AG04450 (cell line): ENCODE measurements around the gene MGA. TPM values are rescaled to one million over a fixed set of nuclear protein-coding genes. Genes with fewer than 3 reads are reported as not detected.

ENCODE experiments used
- CTCF ChIA-PET: fragments of 300-600, 350-600 bp; formaldehyde crosslinking; extraction: SDS; loops from one replicate; lab custom pipeline; 2022; ENCODE audit warnings: antibody characterized with exemption, inconsistent platforms; lab: Charles Lee
- POLR2A ChIA-PET: fragments of 350-600 bp; formaldehyde crosslinking; extraction: SDS; loops from one replicate; lab custom pipeline; 2021; ENCODE audit warnings: antibody characterized with exemption, inconsistent platforms; lab: Yijun Ruan, JAX
- DNase-seq: peaks from one replicate; pipeline ENCODE4 v3.0.0-alpha.2; 2011; ENCODE audit warnings: low read depth, low spot score
- H3K27ac ChIP-seq: one replicate; pipeline ENCODE4 v1.5.1; 2012; ENCODE audit warnings: low read depth, low read length, control low read depth
- H3K27me3 ChIP-seq: one replicate; pipeline ENCODE4 v1.6.0; 2012; ENCODE audit warnings: low read length; ENCODE audit not compliant: control insufficient read depth, insufficient read depth
- H3K4me3 ChIP-seq: 2 replicates; pipeline ENCODE4 v1.5.1; 2011; ENCODE audit warnings: mild to moderate bottlenecking, low read depth, low read length, control low read depth
- H3K9me3 ChIP-seq: 2 replicates; pipeline ENCODE4 v1.5.1; 2012; ENCODE audit warnings: low read length; ENCODE audit not compliant: control insufficient read depth, insufficient read depth
- CTCF ChIP-seq: IDR thresholded peaks from 2 replicates; pipeline ENCODE4 v1.5.1; 2011; ENCODE audit warnings: low read depth, low read length, control low read depth, inconsistent platforms
- polyA plus RNA-seq: library from polyadenylated mRNA; depleted of rRNA; stranded (reverse); fragments of >200 nt; gene quantifications from 2 replicates; pipeline ENCODE4 v1.2.3, GENCODE V29; 2011

The MGA gene
- polyA plus RNA-seq, 1 experiment = 9.7 TPM

GRCh38 chr15:41627203-41627602 is 33.0 kb upstream of the MGA start:
- no peaks in the 10 kb centered on the region for H3K27me3 ChIP-seq
- ChIA-PET POLR2A (no interaction called here), CTCF (interaction anchor here (0.6 to 1.4 kb wide), 2 partner anchors 24 to 825 kb away, joined by 3 to 5 read pairs; no protein-coding TSS in a partner anchor)
- no peak overlapping the region for H3K4me3 ChIP-seq
- no peak for DNase-seq
- H3K27ac ChIP-seq = no peak overlapping the region
- no peaks in the 10 kb centered on the region for H3K9me3 ChIP-seq
- TF ChIP-seq CTCF = no peak

- Histone ChIP-seq H3K27ac (no peak overlapping the region), H3K4me3 (no peak overlapping the region), H3K9me3 (no peaks in the 10 kb centered on the region), H3K27me3 (no peaks in the 10 kb centered on the region)
- no peak for DNase-seq
- ChIA-PET POLR2A (no interaction called here), CTCF (interaction anchor here (0.9 kb wide), 1 partner anchor 26 kb away, joined by 3 read pairs; no protein-coding TSS in a partner anchor)
- no peak for TF ChIP-seq CTCF
Measured at GRCh38 chr15:41629463-41629862, 30.7 kb upstream of the MGA start.

DNA sequence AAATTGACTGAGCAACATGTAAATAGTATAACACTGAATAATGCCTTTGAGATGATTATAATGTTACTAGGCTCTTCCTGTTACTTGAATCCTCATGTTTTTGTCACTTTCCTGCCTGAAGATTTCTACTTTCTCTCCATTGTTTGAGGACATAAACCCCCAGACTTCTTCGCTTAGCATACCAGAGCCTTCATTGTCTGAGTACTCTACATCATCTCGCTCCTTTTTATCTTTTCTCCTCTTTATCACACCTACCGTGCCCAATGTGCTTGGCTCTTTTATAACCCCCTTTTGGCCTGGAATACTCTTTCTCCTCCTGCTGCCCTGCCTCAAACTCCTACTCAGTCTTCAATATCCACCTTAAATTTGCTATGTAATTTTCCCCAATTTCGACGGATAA is 30.3 kb upstream of the MGA start:
- Histone ChIP-seq H3K9me3 (no peaks in the 10 kb centered on the region), H3K4me3 (no peak overlapping the region), H3K27me3 (no peaks in the 10 kb centered on the region), H3K27ac (no peak overlapping the region)
- POLR2A ChIA-PET = no interaction called here
- CTCF ChIA-PET = interaction anchor here (0.9 kb wide), 1 partner anchor 26 kb away, joined by 3 read pairs; no protein-coding TSS in a partner anchor
- no peak for TF ChIP-seq CTCF
- no peak for DNase-seq

GRCh38 chr15:41630616-41631217 is 29.5 kb upstream of the MGA start:
- DNase-seq = no peak
- ChIA-PET POLR2A (no interaction called here), CTCF (interaction anchor here (1.7 kb wide), 1 partner anchor 27 kb away, joined by 4 read pairs; no protein-coding TSS in a partner anchor)
- no peak overlapping the region for H3K27ac ChIP-seq
- TF ChIP-seq CTCF = no peak
- no peaks in the 10 kb centered on the region for H3K27me3 ChIP-seq
- no peaks in the 10 kb centered on the region for H3K9me3 ChIP-seq
- H3K4me3 ChIP-seq = no peak overlapping the region

DNA sequence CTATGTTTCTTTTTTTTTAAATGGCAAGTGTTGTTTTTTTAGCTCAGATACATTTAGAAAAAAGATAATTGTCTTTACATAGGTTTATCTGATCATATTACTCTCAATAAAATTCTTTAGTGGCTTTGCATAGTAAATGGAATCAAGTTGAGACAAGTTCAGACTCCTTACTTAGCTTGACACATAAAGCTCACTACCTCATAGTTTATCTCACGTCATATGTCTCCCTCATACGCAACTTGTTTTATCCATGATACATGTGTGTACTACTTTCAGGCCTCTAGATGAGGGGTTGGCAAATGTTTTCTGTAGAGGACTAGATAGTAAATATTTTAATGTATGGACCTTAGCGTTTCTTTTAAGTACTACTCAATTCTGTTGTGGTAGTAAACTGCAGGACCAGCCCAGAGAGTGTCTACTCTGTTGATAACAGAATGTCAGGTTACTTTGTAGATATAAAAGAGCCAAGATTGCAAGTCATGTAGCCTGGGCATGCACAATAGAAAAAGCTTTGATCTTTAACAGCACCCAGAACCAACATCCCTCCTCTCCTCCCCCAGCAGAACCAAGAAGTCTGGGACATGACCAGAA is 28.2 kb upstream of the MGA start:
- H3K27ac ChIP-seq = no peak overlapping the region
- POLR2A ChIA-PET = no interaction called here
- CTCF ChIA-PET = interaction anchor here (1.7 kb wide), 1 partner anchor 29 kb away, joined by 4 read pairs; no protein-coding TSS in a partner anchor

More for the DNA sequence above, 28.2 kb upstream of the MGA start:
- no peak for TF ChIP-seq CTCF
- Histone ChIP-seq H3K4me3 (no peak overlapping the region), H3K9me3 (no peaks in the 10 kb centered on the region), H3K27me3 (no peaks in the 10 kb centered on the region)
- DNase-seq = no peak
